HCT116 (cell line): ENCODE results near the gene TFF3. TPM values are rescaled to one million over a fixed set of nuclear protein-coding genes. Genes with fewer than 3 reads are reported as not detected.

Experiments used
- ATAC-seq: fragments of 200-7000 bp; cut with Tn5 transposase; 2 replicates; pipeline ENCODE4 v1.9.1; 2020; ENCODE audit warnings: mild to moderate bottlenecking, moderate library complexity
- BruUV-seq: library from RNA; stranded (reverse); fragments of 400-500 nt; replicated peaks from 2 replicates; lab custom pipeline; 2021; lab: Mats Ljungman, UMichigan
- CTCF ChIA-PET: fragments of 300-600 bp; sonication (Branson Sonifier 250); formaldehyde crosslinking; loops from one replicate; lab custom pipeline; 2021; ENCODE audit warnings: antibody characterized with exemption; lab: Charles Lee
- POLR2A ChIA-PET: fragments of 300-600, 350-600 bp; sonication (Branson Sonifier 250); formaldehyde crosslinking; loops from one replicate; lab custom pipeline; 2021; ENCODE audit warnings: antibody characterized with exemption; lab: Charles Lee
- RAD21 ChIA-PET, 2 experiments: fragments of 300-600 bp; sonication (Branson Sonifier 250); formaldehyde crosslinking; loops; one replicate each; lab custom pipeline; 2023; ENCODE audit warnings: low total read pairs in 2 of 2; ENCODE audit not compliant: uncharacterized antibody in 2 of 2, unreplicated experiment in 2 of 2, low non-redundant PET in 1 of 2; lab: Charles Lee
- DNase-seq: peaks from one replicate; pipeline ENCODE4 v3.0.0-alpha.2; 2010; ENCODE audit warnings: low read depth, low spot score
- H2AFZ ChIP-seq: fragments of 200-600 bp; shearing (Covaris generic), sonication (generic); 2 replicates; pipeline ENCODE4 v1.6.1; 2017; ENCODE audit warnings: low read depth, mixed run types, mixed read lengths, antibody characterized with exemption, low read length; ENCODE audit not compliant: poor library complexity, severe bottlenecking
- H3K27ac ChIP-seq: 2 replicates; pipeline ENCODE4 v1.5.1; 2012; ENCODE audit warnings: low read depth, low read length
- H3K27me3 ChIP-seq: fragments of 200-600 bp; sonication (generic); 2 replicates; pipeline ENCODE4 v1.6.1; 2016; ENCODE audit warnings: mixed run types, low read length, mixed read lengths; ENCODE audit not compliant: insufficient read depth
- H3K36me3 ChIP-seq, 2 experiments: fragments of 200-500 bp in 1 of 2; fragments of 200-600 bp in 1 of 2; sonication (Bioruptor generic) in 1 of 2; sonication (generic) in 1 of 2; 2 replicates each; pipeline versions ENCODE4 v1.5.1 to v1.6.1; 2014 to 2016; ENCODE audit warnings: low read length in 2 of 2, inconsistent platforms in 1 of 2, mixed read lengths in 1 of 2, mixed run types in 1 of 2; ENCODE audit not compliant: insufficient read depth in 2 of 2, control insufficient read depth in 1 of 2
- H3K4me1 ChIP-seq, 2 experiments: fragments of 200-600 bp in 1 of 2; sonication (generic) in 1 of 2; 2 replicates each; pipeline versions ENCODE4 v1.5.1 to v1.6.1; 2012 to 2017; ENCODE audit warnings: low read length in 2 of 2, inconsistent platforms in 1 of 2, mild to moderate bottlenecking in 1 of 2, mixed read lengths in 1 of 2, mixed run types in 1 of 2, moderate library complexity in 1 of 2; ENCODE audit not compliant: insufficient read depth in 2 of 2, control insufficient read depth in 1 of 2
- H3K4me2 ChIP-seq: fragments of 200-600 bp; sonication (generic); 2 replicates; pipeline ENCODE4 v1.6.1; 2017; ENCODE audit warnings: mixed run types, low read length, mixed read lengths
- H3K4me3 ChIP-seq, 2 experiments: fragments of 200-600 bp in 1 of 2; sonication (generic) in 1 of 2; replicated peaks in 1 of 2; 2 replicates each; pipeline ENCODE4 v1.5.1; 2011 to 2016; ENCODE audit warnings: low read length in 2 of 2, control low read depth in 1 of 2, low read depth in 1 of 2, mild to moderate bottlenecking in 1 of 2, mixed read lengths in 1 of 2, mixed run types in 1 of 2
- H3K79me2 ChIP-seq: fragments of 200-600 bp; sonication (generic); 2 replicates; pipeline ENCODE4 v1.6.1; 2017; ENCODE audit warnings: mild to moderate bottlenecking, mixed run types, low read length, moderate library complexity, mixed read lengths; ENCODE audit not compliant: insufficient read depth
- H3K9ac ChIP-seq: fragments of 200-600 bp; sonication (generic); 2 replicates; pipeline ENCODE4 v1.6.1; 2016; ENCODE audit warnings: low read length, mixed read lengths
- H3K9me2 ChIP-seq: fragments of 200-600 bp; sonication (generic), shearing (Covaris generic); 2 replicates; pipeline ENCODE4 v1.6.1; 2017; ENCODE audit warnings: mixed run types, mild to moderate bottlenecking, moderate library complexity; ENCODE audit not compliant: insufficient read depth
- H3K9me3 ChIP-seq, 2 experiments: fragments of 200-500 bp in 1 of 2; fragments of 200-600 bp in 1 of 2; sonication (Bioruptor generic) in 1 of 2; sonication (generic) in 1 of 2; 2 replicates each; pipeline ENCODE4 v1.6.1; 2014 to 2017; ENCODE audit warnings: low read length in 2 of 2, mixed read lengths in 2 of 2, inconsistent platforms in 1 of 2, low read depth in 1 of 2, mild to moderate bottlenecking in 1 of 2, mixed run types in 1 of 2, moderate library complexity in 1 of 2; ENCODE audit not compliant: control insufficient read depth in 1 of 2, insufficient read depth in 1 of 2
- H4K20me1 ChIP-seq: fragments of 200-600 bp; sonication (generic), shearing (Covaris generic); 2 replicates; pipeline ENCODE4 v1.6.1; 2017; ENCODE audit warnings: mixed run types, mild to moderate bottlenecking, moderate library complexity; ENCODE audit not compliant: insufficient read depth
- ATF3 ChIP-seq: IDR thresholded peaks from 2 replicates; pipeline ENCODE4 v1.6.1; 2012
- CBX3 ChIP-seq: IDR thresholded peaks from 2 replicates; pipeline ENCODE4 v1.6.1; 2012; ENCODE audit warnings: low read depth
- CEBPB ChIP-seq: IDR thresholded peaks from 2 replicates; pipeline ENCODE4 v1.6.1; 2012; ENCODE audit warnings: low read depth
- CTCF ChIP-seq, 3 experiments: fragments of 200-600 bp in 1 of 3; sonication (generic) in 1 of 3; IDR thresholded peaks in 2 of 3; conservative IDR thresholded peaks in 1 of 3; 2 replicates each; pipeline ENCODE4 v1.5.1; 2012 to 2017; ENCODE audit warnings: low read depth in 2 of 3, low read length in 2 of 3, antibody characterized with exemption in 1 of 3, borderline replicate concordance in 1 of 3, control low read depth in 1 of 3, mild to moderate bottlenecking in 1 of 3, mixed read lengths in 1 of 3, mixed run types in 1 of 3, moderate library complexity in 1 of 3; ENCODE audit not compliant: insufficient read depth in 1 of 3
- EZH2 ChIP-seq: fragments of 200-600 bp; sonication (generic); IDR thresholded peaks from 2 replicates; pipeline ENCODE4 v1.6.1; 2017; ENCODE audit warnings: antibody characterized with exemption, mixed run types
- FOSL1 ChIP-seq: IDR thresholded peaks from 2 replicates; pipeline ENCODE4 v1.6.1; 2012; ENCODE audit warnings: low read depth
- RAD21 ChIP-seq: IDR thresholded peaks from 2 replicates; pipeline ENCODE4 v1.6.1; 2012; ENCODE audit warnings: low read depth, mild to moderate bottlenecking
- REST ChIP-seq: IDR thresholded peaks from 2 replicates; pipeline ENCODE4 v1.6.1; 2012; ENCODE audit warnings: low read depth
- SRF ChIP-seq: IDR thresholded peaks from 2 replicates; pipeline ENCODE4 v1.6.1; 2012; ENCODE audit warnings: low read depth
- intact Hi-C: fragments of 100-400 bp; cut with micrococcal nuclease; formaldehyde crosslinking; loops from 2 replicates; pipeline ENCODE4 v1.10.0; 2022
- total RNA-seq: library from RNA; stranded (reverse); gene quantifications from one replicate; pipeline ENCODE4 v1.2.1, GENCODE V29; 2021; ENCODE audit not compliant: unreplicated experiment
- TF ChIP-seq, protein P1 (sequence below): IDR thresholded peaks from 2 replicates; pipeline ENCODE4 v1.6.1; 2012
- TF ChIP-seq, protein P2 (sequence below): IDR thresholded peaks from 2 replicates; pipeline ENCODE4 v1.6.1; 2011; ENCODE audit warnings: mild to moderate bottlenecking, low read length, moderate library complexity; ENCODE audit not compliant: insufficient replicate concordance; ENCODE audit errors: extremely low read depth

Gene TFF3
- total RNA-seq, 1 experiment from 2014 or later, result 0.22 TPM

GRCh38 chr21:42364304-42364865 is 49.2 kb upstream of the TFF3 start:
- TF ChIP-seq CBX3 (no peak), ATF3 (no peak), EZH2 (no peak), CTCF (IDR thresholded peaks at IDR 0.05 in 2 of 3, conservative IDR thresholded peaks at IDR 0.05 in 1 of 3; ENCODE audit: borderline replicate concordance in 1 of 3, insufficient read depth in 1 of 3, low read depth in 2 of 3, low read length in 2 of 3) (no peak), CEBPB (no peak), RAD21 (no peak), REST (no peak), SRF (no peak), FOSL1 (no peak)
- TF ChIP-seq, protein P1, sequence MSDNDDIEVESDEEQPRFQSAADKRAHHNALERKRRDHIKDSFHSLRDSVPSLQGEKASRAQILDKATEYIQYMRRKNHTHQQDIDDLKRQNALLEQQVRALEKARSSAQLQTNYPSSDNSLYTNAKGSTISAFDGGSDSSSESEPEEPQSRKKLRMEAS, result no peak
- TF ChIP-seq, protein P2, sequence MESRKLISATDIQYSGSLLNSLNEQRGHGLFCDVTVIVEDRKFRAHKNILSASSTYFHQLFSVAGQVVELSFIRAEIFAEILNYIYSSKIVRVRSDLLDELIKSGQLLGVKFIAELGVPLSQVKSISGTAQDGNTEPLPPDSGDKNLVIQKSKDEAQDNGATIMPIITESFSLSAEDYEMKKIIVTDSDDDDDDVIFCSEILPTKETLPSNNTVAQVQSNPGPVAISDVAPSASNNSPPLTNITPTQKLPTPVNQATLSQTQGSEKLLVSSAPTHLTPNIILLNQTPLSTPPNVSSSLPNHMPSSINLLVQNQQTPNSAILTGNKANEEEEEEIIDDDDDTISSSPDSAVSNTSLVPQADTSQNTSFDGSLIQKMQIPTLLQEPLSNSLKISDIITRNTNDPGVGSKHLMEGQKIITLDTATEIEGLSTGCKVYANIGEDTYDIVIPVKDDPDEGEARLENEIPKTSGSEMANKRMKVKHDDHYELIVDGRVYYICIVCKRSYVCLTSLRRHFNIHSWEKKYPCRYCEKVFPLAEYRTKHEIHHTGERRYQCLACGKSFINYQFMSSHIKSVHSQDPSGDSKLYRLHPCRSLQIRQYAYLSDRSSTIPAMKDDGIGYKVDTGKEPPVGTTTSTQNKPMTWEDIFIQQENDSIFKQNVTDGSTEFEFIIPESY, result no peak
- TF ChIP-seq, all 23 proteins: peak for 0
- Histone ChIP-seq H3K9me3 (no peaks in the 10 kb centered on the region), H3K4me2 (no peak overlapping the region), H2AFZ (no peak overlapping the region), H4K20me1 (no peaks in the 10 kb centered on the region), H3K4me1 (no peaks in the 10 kb centered on the region), H3K79me2 (no peaks in the 10 kb centered on the region), H3K9ac (no peak overlapping the region), H3K36me3 (no peaks in the 10 kb centered on the region), H3K27ac (no peak overlapping the region), H3K4me3 (no peak overlapping the region), H3K27me3 (no peaks in the 10 kb centered on the region), H3K9me2 (no peaks in the 10 kb centered on the region)
- POLR2A ChIA-PET, result no interaction called here
- RAD21 ChIA-PET, result no interaction called here
- intact Hi-C loops, result no loop called here
- DNase-seq (no peak), ATAC-seq (no peak)
- no TSS peak for BruUV-seq
- CTCF ChIA-PET, result no interaction called here
